ENCODE results near the gene OR2AG1.

Gene OR2AG1

GRCh38 chr11:6746086-6746618 is 36.7 kb upstream of the OR2AG1 start:
- no peaks in the 10 kb centered on the region for H3K36me3 ChIP-seq (ENCODE audit: insufficient read depth, low read length)
- H3K4me1 ChIP-seq (ENCODE audit: insufficient read depth, low read length), result no peaks in the 10 kb centered on the region
- H3K4me3 ChIP-seq (ENCODE audit: low read length), result no peak overlapping the region
- H3K27me3 ChIP-seq (ENCODE audit: insufficient read depth, low read length), result no peaks in the 10 kb centered on the region
- WGBS, result 91% methylated on average over 5 of the region's 5 CpGs
- H3K9me3 ChIP-seq (ENCODE audit: insufficient read depth, low read depth, low read length), result no peaks in the 10 kb centered on the region
- H3K9ac ChIP-seq (ENCODE audit: low read depth, low read length), result no peak overlapping the region
- no peak overlapping the region for H3K27ac ChIP-seq (ENCODE audit: low read depth, low read length)

GRCh38 chr11:6746626-6747025 is 36.2 kb upstream of the OR2AG1 start:
- no peaks in the 10 kb centered on the region for H3K27me3 ChIP-seq (ENCODE audit: insufficient read depth, low read length)
- 97% methylated on average over 1 of the region's 1 CpG for WGBS
- H3K4me3 ChIP-seq (ENCODE audit: low read length), result no peak overlapping the region
- no peaks in the 10 kb centered on the region for H3K4me1 ChIP-seq (ENCODE audit: insufficient read depth, low read length)
- H3K9me3 ChIP-seq (ENCODE audit: insufficient read depth, low read depth, low read length), result no peaks in the 10 kb centered on the region
- no peak overlapping the region for H3K9ac ChIP-seq (ENCODE audit: low read depth, low read length)
- no peak overlapping the region for H3K27ac ChIP-seq (ENCODE audit: low read depth, low read length)
- H3K36me3 ChIP-seq (ENCODE audit: insufficient read depth, low read length), result no peaks in the 10 kb centered on the region

GRCh38 chr11:6747097-6747668 is 35.6 kb upstream of the OR2AG1 start:
- Histone ChIP-seq H3K4me3 (ENCODE audit: low read length) (no peak overlapping the region), H3K9me3 (ENCODE audit: insufficient read depth, low read depth, low read length) (no peaks in the 10 kb centered on the region), H3K4me1 (ENCODE audit: insufficient read depth, low read length) (no peaks in the 10 kb centered on the region), H3K36me3 (ENCODE audit: insufficient read depth, low read length) (no peaks in the 10 kb centered on the region), H3K9ac (ENCODE audit: low read depth, low read length) (no peak overlapping the region), H3K27ac (ENCODE audit: low read depth, low read length) (no peak overlapping the region), H3K27me3 (ENCODE audit: insufficient read depth, low read length) (no peaks in the 10 kb centered on the region)
- WGBS, result 88% methylated on average over 3 of the region's 3 CpGs

- Histone ChIP-seq H3K27me3 (ENCODE audit: insufficient read depth, low read length) (no peaks in the 10 kb centered on the region), H3K4me3 (ENCODE audit: low read length) (no peak overlapping the region), H3K27ac (ENCODE audit: low read depth, low read length) (no peak overlapping the region), H3K4me1 (ENCODE audit: insufficient read depth, low read length) (no peaks in the 10 kb centered on the region), H3K9me3 (ENCODE audit: insufficient read depth, low read depth, low read length) (no peaks in the 10 kb centered on the region), H3K9ac (ENCODE audit: low read depth, low read length) (no peak overlapping the region), H3K36me3 (ENCODE audit: insufficient read depth, low read length) (no peaks in the 10 kb centered on the region)
- 14% methylated on average over 4 of the region's 5 CpGs for WGBS
Measured at GRCh38 chr11:6755303-6755952, 27.4 kb upstream of the OR2AG1 start.

GRCh38 chr11:6755953-6756347 is 26.9 kb upstream of the OR2AG1 start:
- Histone ChIP-seq H3K9ac (ENCODE audit: low read depth, low read length) (no peak overlapping the region), H3K27me3 (ENCODE audit: insufficient read depth, low read length) (no peaks in the 10 kb centered on the region), H3K36me3 (ENCODE audit: insufficient read depth, low read length) (no peaks in the 10 kb centered on the region), H3K27ac (ENCODE audit: low read depth, low read length) (no peak overlapping the region), H3K4me3 (ENCODE audit: low read length) (no peak overlapping the region), H3K9me3 (ENCODE audit: insufficient read depth, low read depth, low read length) (no peaks in the 10 kb centered on the region), H3K4me1 (ENCODE audit: insufficient read depth, low read length) (no peaks in the 10 kb centered on the region)
- WGBS, result 94% methylated on average over 1 of the region's 1 CpG

GRCh38 chr11:6757373-6757967 is 25.4 kb upstream of the OR2AG1 start:
- Histone ChIP-seq H3K27me3 (ENCODE audit: insufficient read depth, low read length) (no peaks in the 10 kb centered on the region), H3K36me3 (ENCODE audit: insufficient read depth, low read length) (no peaks in the 10 kb centered on the region), H3K9ac (ENCODE audit: low read depth, low read length) (no peak overlapping the region), H3K4me1 (ENCODE audit: insufficient read depth, low read length) (no peaks in the 10 kb centered on the region), H3K4me3 (ENCODE audit: low read length) (no peak overlapping the region), H3K27ac (ENCODE audit: low read depth, low read length) (no peak overlapping the region), H3K9me3 (ENCODE audit: insufficient read depth, low read depth, low read length) (no peaks in the 10 kb centered on the region)
- WGBS, result 53% methylated on average over 2 of the region's 2 CpGs

- Histone ChIP-seq H3K27ac (ENCODE audit: low read depth, low read length) (no peak within 1 kb of the TSS), H3K4me3 (ENCODE audit: low read length) (no peak within 1 kb of the TSS), H3K9ac (ENCODE audit: low read depth, low read length) (no peak within 1 kb of the TSS), H3K4me1 (ENCODE audit: insufficient read depth, low read length) (no peaks in the 10 kb centered on the region), H3K36me3 (ENCODE audit: insufficient read depth, low read length) (no peaks in the 10 kb centered on the region), H3K27me3 (ENCODE audit: insufficient read depth, low read length) (no peaks in the 10 kb centered on the region), H3K9me3 (ENCODE audit: insufficient read depth, low read depth, low read length) (no peaks in the 10 kb centered on the region)
- 93% methylated on average over 4 of the region's 4 CpGs for WGBS
Measured at GRCh38 chr11:6771926-6772893, 10.6 kb upstream of the OR2AG1 start, which contains the start of gene OR2AG2. OR2AG2 (minus strand) TSS chr11:6771976; CDS start chr11:6768957, 3,019 bp downstream.

- Histone ChIP-seq H3K27ac (ENCODE audit: low read depth, low read length) (no peak overlapping the region), H3K27me3 (ENCODE audit: insufficient read depth, low read length) (no peaks in the 10 kb centered on the region), H3K9me3 (ENCODE audit: insufficient read depth, low read depth, low read length) (no peaks in the 10 kb centered on the region), H3K36me3 (ENCODE audit: insufficient read depth, low read length) (no peaks in the 10 kb centered on the region), H3K4me3 (ENCODE audit: low read length) (no peak overlapping the region), H3K4me1 (ENCODE audit: insufficient read depth, low read length) (no peaks in the 10 kb centered on the region), H3K9ac (ENCODE audit: low read depth, low read length) (no peak overlapping the region)
Measured at GRCh38 chr11:6778518-6778917, 4.3 kb upstream of the OR2AG1 start.

- Histone ChIP-seq H3K36me3 (ENCODE audit: insufficient read depth, low read length) (no peaks in the 10 kb centered on the region), H3K9ac (ENCODE audit: low read depth, low read length) (no peak overlapping the region), H3K27ac (ENCODE audit: low read depth, low read length) (no peak overlapping the region), H3K27me3 (ENCODE audit: insufficient read depth, low read length) (no peaks in the 10 kb centered on the region), H3K4me3 (ENCODE audit: low read length) (no peak overlapping the region), H3K4me1 (ENCODE audit: insufficient read depth, low read length) (no peaks in the 10 kb centered on the region), H3K9me3 (ENCODE audit: insufficient read depth, low read depth, low read length) (no peaks in the 10 kb centered on the region)
Measured at GRCh38 chr11:6780829-6781228, 2.0 kb upstream of the OR2AG1 start.

- H3K4me1 ChIP-seq (ENCODE audit: insufficient read depth, low read length), result no peaks in the 10 kb centered on the region
- no peak overlapping the region for H3K9ac ChIP-seq (ENCODE audit: low read depth, low read length)
- no peaks in the 10 kb centered on the region for H3K9me3 ChIP-seq (ENCODE audit: insufficient read depth, low read depth, low read length)
- H3K4me3 ChIP-seq (ENCODE audit: low read length), result no peak overlapping the region
- H3K27ac ChIP-seq (ENCODE audit: low read depth, low read length), result no peak overlapping the region
- 91% methylated on average over 2 of the region's 2 CpGs for WGBS
- no peaks in the 10 kb centered on the region for H3K27me3 ChIP-seq (ENCODE audit: insufficient read depth, low read length)
- no peaks in the 10 kb centered on the region for H3K36me3 ChIP-seq (ENCODE audit: insufficient read depth, low read length)
Measured at GRCh38 chr11:6790546-6790945, 7.7 kb downstream of the OR2AG1 start.

GRCh38 chr11:6794639-6795038 is 11.8 kb downstream of the OR2AG1 start:
- H3K27me3 ChIP-seq (ENCODE audit: insufficient read depth, low read length), result no peaks in the 10 kb centered on the region

More at GRCh38 chr11:6794639-6795038, 11.8 kb downstream of the OR2AG1 start:
- H3K27ac ChIP-seq (ENCODE audit: low read depth, low read length), result no peak overlapping the region
- H3K9ac ChIP-seq (ENCODE audit: low read depth, low read length), result no peak overlapping the region
- H3K9me3 ChIP-seq (ENCODE audit: insufficient read depth, low read depth, low read length), result no peaks in the 10 kb centered on the region
- H3K4me1 ChIP-seq (ENCODE audit: insufficient read depth, low read length), result no peaks in the 10 kb centered on the region
- H3K4me3 ChIP-seq (ENCODE audit: low read length), result no peak overlapping the region
- WGBS, result 94% methylated on average over 4 of the region's 4 CpGs
- no peaks in the 10 kb centered on the region for H3K36me3 ChIP-seq (ENCODE audit: insufficient read depth, low read length)

Data from HUES64 (cell line).